NOMO-1 treated with DMSO at 0.1 percent for 48 hours (cell line): ENCODE measurements around the gene BYSL.
A peak's percentile ranks its signal among the peaks of the same experiment; 100 is the strongest.
"Not testable (repeated sequence)": the region's sequence is repeated elsewhere in the genome, so short reads cannot be mapped to it uniquely, and the experiment has no call there.

Source experiments
- DNase-seq: peaks from one replicate; lab custom pipeline; 2025; ENCODE audit not compliant: unreplicated experiment; lab: John Stamatoyannopoulos, UW

BYSL gene

GRCh38 chr6:41941280-41942066 lies 20.2 kb downstream of the BYSL start, which contains the start of gene CCND3:
CCND3 (minus strand) TSS chr6:41941808; CDS start chr6:41941649, 159 bp downstream.
- peak; percentile 93 for DNase-seq

DNA sequence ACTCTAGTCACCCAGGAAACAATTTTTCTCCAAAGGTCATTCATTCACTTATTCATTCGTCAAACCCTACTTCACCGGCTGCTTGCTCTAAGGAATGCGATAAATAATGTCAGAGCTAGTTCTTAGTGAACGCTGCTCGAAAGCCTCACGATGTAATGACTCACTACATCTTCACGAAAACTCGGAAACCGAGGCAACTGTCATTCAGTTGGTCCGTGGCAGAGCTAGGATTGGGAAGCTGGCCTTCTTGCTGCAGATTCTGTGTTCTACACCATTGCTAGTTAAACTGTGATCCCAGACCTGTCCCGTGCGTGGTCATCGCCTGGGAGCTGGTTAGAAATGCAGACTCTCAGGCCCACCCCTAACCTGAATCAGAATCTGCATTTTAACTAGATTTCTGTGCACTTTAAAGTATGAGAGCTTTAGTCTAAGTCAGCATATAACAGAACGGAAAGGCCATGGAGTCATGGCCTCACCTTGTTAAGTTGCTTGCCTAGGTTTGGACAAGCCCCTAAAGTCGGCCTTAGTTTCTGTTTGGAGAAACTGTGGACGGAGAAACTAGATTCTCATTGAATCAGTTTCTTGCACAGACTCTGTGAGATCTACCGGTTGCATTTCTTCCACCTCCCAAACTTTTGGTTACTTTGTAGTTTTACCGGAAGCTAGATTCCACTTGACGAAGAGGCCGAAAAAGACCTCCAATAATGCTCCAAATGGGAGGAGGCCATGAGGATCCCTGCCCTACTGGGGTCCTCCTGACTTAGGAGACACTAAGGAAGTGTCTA lies 21.0 kb downstream of the BYSL start:
- peak; percentile 83 for DNase-seq

DNA sequence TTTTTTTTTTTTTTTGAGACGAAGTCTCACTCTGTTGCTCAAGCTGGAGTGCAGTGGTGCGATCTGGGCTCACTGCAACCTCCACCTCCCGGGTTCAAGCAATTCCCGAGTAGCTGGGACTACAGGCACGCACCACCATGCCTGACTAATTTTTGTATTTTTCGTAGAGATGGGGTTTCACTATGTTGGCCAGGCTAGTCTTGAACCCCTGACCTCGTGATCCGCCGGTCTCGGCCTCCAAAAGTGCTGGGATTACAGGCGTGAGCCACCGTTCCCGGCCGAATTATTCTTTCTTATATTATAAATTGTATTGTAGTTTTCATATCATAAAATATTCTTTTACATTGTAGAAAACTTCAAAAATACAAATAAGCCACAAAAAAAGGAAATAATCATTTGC lies 21.6 kb downstream of the BYSL start:
- not testable (repeated sequence) for DNase-seq

- no peak for DNase-seq
Observed at GRCh38 chr6:41943456-41943855, 22.2 kb downstream of the BYSL start.

DNA sequence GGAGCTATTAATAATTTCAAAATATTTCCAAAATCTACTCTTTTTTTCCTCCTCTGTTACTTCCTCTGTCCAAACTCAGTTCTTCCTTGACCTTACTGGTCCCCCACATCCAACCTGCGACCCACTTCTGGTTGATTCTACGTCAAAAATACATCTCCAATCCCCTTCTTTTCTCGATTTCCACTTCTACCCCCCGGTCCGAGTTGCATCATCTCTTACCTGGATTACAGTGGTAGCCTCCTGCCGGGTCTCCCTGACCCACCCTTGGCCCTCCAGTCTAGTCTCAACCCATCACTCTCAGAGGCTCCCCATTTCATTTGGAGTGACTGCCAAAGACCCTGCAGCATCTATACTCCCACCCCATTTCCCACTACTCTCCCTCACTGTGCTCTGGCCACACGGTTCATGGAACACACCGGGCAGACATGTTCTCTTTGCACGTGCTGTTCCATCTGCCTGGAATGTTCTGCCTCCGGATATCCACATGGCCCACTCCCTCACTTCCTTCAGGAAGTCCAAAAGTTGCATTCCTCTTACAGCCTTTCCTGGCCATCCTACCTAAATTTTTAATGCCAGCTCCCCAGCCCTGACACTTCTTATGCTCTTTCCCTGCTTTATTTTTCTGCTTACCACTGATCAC lies 26.4 kb downstream of the BYSL start:
- DNase-seq = no peak

- no peak for DNase-seq
Observed at GRCh38 chr6:41954668-41955067, 33.4 kb downstream of the BYSL start.

DNA sequence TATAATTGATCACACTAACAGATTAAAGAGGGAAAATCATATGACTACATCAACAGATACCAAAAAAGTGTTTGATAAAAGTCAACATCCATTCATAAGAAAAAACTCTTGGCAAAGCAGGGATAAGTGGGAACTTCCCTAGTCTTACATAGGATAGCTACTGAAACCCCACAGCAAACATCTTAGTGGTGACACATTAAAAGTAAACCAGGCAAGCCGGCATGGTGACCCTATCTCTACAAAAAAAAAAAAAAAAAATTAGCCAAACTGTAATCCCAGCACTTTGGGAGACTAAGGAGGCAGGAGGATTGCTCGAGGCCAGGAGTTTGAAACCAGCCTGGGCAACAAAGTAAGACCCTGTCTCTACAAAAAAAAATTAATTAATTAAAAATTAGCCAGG lies 34.1 kb downstream of the BYSL start:
- no peak for DNase-seq

DNA sequence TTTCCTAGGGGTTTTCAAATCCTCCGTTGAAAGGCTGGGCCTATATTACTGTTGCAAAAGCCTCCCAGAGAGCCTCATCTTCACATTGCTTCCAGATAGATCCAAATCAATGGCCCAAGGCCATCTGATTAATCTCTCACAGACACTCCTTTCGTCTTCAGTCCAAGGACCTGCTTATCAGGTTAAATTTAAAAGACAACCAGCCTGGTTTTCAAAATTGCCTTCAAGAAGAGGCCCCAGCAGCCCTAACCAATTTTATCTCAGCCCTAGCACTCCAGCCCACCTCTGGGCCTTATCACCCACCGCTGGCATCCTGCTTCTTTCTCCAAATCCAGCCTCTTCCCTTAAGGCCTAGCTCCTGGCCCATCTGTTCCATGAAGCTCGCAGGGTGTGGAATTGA lies 35.8 kb downstream of the BYSL start:
- no peak for DNase-seq

GRCh38 chr6:41958022-41958856 lies 36.9 kb downstream of the BYSL start:
- DNase-seq = no peak

GRCh38 chr6:41960028-41960427 lies 38.7 kb downstream of the BYSL start:
- no peak for DNase-seq

DNA sequence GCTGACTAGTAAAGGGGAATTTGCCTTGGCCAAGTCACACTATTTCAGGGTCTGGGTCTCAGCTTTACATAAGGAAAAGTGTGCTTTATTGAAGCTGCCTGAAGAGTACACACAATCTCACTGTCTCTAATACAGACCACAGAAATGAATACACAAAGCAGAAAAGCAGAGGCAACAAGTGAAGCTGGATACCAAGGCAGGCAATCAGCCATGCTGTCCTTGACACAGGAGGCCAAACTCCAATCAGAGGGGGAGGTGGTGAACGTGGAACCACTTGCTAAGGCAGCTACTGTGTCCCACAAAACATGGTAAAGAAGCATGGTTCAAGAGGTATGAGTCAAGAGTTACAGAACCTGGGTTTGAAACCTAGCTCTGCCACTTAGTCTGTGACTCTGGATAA lies 42.1 kb downstream of the BYSL start:
- DNase-seq = no peak

DNA sequence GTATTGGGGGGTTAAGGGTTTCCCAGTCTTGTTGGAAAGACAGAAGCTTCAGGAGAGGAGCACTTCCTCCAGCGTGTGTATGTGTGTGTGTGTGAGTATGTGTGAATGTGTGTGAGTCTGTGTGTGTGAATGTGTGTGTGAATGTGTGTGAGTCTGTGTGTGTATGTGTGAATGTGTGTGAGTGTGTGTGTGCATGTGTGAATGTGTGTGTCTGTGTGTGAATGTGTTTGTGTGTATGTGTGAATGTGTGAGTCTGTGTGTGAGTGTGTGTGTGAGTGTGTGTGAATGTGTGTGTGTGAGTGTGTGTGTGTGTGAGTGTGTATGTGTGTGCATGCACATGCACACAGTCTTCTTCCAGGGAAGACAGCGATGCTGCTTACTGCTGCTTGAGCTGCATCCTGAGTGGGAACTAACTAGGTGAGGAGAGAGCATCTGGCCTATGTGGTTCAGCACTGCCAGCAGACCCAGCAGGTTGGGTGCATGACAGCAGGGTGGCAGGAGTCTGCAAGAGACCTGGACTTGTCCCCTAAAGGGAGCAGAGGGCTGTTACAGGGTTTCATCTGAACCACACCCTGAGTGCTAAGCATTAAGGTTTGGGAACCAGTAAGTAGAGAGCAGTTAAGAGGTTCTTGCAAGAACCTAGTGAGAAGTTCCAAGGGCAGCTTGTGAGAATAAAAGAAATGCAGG lies 43.0 kb downstream of the BYSL start:
- DNase-seq = no peak

- DNase-seq = no peak
Observed at GRCh38 chr6:41965429-41966213, 44.3 kb downstream of the BYSL start.

GRCh38 chr6:41966214-41966920 lies 45.1 kb downstream of the BYSL start:
- no peak for DNase-seq

DNA sequence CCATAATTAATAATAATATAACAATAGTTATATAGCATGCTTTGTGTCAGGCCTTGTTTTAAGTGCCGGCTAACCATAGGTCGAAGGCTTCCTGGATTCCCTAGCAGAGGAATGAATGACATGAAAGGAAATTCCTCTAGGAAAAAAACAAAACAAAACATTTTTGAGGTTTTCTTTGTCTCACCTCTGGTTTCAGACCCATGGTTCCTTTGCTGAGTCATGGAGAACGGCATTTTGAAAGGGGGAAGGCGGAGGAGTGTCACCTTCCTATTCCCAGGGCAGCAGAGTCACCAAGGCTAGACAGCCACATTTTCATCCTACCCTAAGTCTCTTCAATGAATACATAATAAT lies 45.6 kb downstream of the BYSL start:
- no peak for DNase-seq

DNA sequence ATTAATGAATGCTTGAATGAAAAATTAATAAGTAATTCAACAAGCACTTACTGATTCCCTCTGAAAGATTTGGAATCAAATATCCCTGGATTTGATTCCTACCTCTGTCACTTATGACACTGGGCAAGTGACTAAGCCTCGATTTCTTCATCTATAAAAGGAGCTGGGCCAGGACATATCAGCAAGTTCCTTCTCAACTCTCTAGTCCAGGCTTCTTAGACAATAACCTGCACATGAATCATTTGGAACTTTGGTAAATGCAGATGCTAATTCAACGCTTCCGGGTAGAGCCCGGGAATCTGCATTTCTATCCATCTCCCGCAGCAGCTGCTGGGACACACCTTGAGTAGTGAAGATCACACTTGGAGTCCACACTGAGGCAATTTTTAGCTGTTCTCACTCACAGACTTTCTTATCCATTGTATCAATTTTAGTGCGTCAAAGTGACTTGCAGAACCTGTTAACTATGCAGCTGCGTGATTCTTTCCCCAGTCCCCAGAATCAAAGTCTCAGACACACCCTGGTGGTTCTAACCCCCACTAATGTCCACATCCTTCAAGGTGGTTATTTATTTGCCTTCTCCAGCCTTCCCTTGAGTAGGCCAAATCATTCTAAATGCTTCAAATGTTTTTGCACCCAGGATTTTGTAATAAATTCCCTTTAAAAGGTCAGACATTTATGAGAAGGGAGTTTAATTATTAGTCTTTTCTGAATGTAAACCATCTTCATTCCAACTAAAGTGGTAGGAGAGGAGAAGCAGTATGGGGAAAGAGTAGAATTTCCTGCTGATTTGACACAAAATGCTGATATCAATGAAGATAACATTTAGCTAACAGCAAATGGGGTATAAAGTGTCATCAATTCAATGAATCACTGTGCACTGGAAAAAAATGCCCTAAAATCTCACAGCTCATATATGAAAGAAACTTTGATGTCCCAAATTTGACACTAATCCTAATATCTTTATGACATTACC lies 46.3 kb downstream of the BYSL start:
- DNase-seq = no peak

DNA sequence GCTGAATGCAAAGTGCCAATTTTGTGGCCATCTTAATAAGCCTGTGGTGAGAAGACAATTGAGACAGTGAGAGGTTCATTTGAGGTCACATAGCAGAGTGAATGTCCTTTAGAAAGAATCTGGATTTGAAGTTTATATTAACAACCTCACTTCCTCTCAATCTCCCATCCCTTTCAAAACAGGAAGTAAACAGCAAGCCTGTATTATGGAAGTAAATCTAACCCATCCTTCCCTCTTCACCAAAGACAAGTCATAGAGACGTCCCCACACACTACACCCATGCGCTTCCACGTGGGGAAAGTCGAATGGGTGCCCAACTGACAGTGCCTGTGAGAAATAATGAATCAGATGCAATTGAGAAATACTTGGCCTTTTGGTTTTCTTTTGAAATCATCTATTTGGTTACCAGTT lies 49.1 kb downstream of the BYSL start:
- peak; percentile 76 for DNase-seq

- no peak for DNase-seq
Observed at GRCh38 chr6:41972826-41973225, 51.5 kb downstream of the BYSL start.
